ENCODE data around the gene LINGO4.

DNA sequence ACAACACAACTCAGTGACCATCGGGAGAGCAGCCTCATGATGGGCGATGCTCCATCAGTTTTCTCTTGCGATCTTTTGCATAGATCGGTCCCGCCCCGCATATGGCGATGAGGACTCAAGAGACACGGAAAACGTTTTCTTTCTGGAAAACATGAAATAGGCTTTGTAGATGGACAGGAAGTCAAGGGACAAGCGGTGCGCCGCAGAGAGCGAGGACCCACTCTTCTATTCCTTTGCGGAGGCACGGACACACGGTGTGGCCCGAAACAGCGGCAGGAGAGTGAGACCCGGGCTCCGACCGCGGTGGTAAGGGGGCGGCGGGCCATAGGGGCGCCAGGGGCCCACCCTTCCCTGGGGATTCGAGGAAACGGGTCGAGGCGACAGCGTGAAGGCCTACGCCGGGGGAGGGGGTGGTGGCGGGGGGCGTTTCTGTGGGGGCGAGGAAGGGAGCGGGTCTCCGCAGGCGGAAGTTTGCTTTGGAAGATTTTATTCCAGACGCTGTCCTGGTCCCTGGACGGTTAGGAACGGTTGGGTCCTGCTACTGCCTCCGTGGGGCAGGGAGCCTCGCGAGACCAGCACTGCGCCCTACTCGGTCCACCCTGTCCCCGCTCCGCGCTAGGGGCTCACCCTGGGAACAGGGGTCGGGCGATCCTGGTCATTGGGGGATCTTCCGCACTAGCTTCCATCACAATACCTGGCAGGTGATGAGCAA is 14.1 kb downstream of the LINGO4 start:
- no peak for TF ChIP-seq CTCF (IDR thresholded peaks at IDR 0.05; ENCODE audit: low read depth, low read length, poor library complexity, severe bottlenecking)
- TF ChIP-seq EZH2phosphoT487 (IDR thresholded peaks at IDR 0.05; ENCODE audit: borderline replicate concordance, low read length): no peak
